Lung (tissue), 12 donors: ENCODE data around the gene ZFP36L1. TPM values are rescaled to one million over a fixed set of nuclear protein-coding genes. Genes with fewer than 3 reads are reported as not detected.

Experiments
- ATAC-seq: fragments of 200-7000 bp; cut with Tn5 transposase; one replicate; pipeline ENCODE4 v1.9.1; 2020; ENCODE audit warnings: moderate number of reproducible peaks; ENCODE audit not compliant: insufficient read depth, low FRiP score
- DNase-seq, 3 donors: peaks; one replicate each; pipeline ENCODE4 v3.0.0-alpha.2; 2013 to 2017
- H3K27ac ChIP-seq, 2 donors: one replicate each; pipeline ENCODE4 v1.5.1; 2013; ENCODE audit warnings: mild to moderate bottlenecking in 2 of 2, moderate library complexity in 2 of 2, control low read depth in 1 of 2, inconsistent platforms in 1 of 2, low read depth in 1 of 2, low read length in 1 of 2
- H3K27me3 ChIP-seq, 3 donors: one replicate each; pipeline ENCODE4 v1.5.1; 2013; ENCODE audit warnings: low read length in 2 of 3; ENCODE audit not compliant: control insufficient read depth in 3 of 3, insufficient read depth in 3 of 3
- H3K36me3 ChIP-seq, 4 donors: one replicate each; pipeline ENCODE4 v1.5.1; 2013; ENCODE audit warnings: low read length in 4 of 4, mild to moderate bottlenecking in 1 of 4, moderate library complexity in 1 of 4; ENCODE audit not compliant: control insufficient read depth in 4 of 4, insufficient read depth in 4 of 4
- H3K4me1 ChIP-seq, 5 donors: one replicate each; pipeline ENCODE4 v1.5.1; 2013; ENCODE audit warnings: low read length in 5 of 5, mild to moderate bottlenecking in 2 of 5, moderate library complexity in 1 of 5; ENCODE audit not compliant: control insufficient read depth in 5 of 5, insufficient read depth in 5 of 5
- H3K4me3 ChIP-seq: one replicate; pipeline ENCODE4 v1.5.1; 2013; ENCODE audit warnings: mild to moderate bottlenecking, control low read depth, moderate library complexity
- H3K9ac ChIP-seq, 2 donors: one replicate each; pipeline ENCODE4 v1.5.1; 2013; ENCODE audit warnings: low read length in 2 of 2, control low read depth in 1 of 2; ENCODE audit not compliant: insufficient read depth in 1 of 2
- H3K9me3 ChIP-seq, 4 donors: one replicate each; pipeline ENCODE4 v1.5.1; 2013; ENCODE audit warnings: low read length in 3 of 4, mild to moderate bottlenecking in 1 of 4, moderate library complexity in 1 of 4; ENCODE audit not compliant: control insufficient read depth in 4 of 4, insufficient read depth in 3 of 4
- WGBS, 2 donors: extraction: QIAGEN DNeasy Blood & Tissue Kit; methylation state at CpG; one replicate each; pipeline ENCODE4 v1.1.7; 2013; 5-methylcytosine and 5-hydroxymethylcytosine counted together
- polyA plus RNA-seq, 2 donors: library from polyadenylated mRNA; stranded (reverse); fragments of 200-250 nt; gene quantifications; one replicate each; pipeline ENCODE4 v1.2.1, GENCODE V29; 2013
- total RNA-seq, 2 donors: library from RNA; depleted of rRNA in 1 of 2; stranded (reverse); fragments of >200 nt in 1 of 2; gene quantifications; one replicate each; pipeline ENCODE4 v1.2.1, GENCODE V29; 2014 to 2021
- TF ChIP-seq, protein P1 (sequence below): IDR thresholded peaks from 2 replicates; pipeline ENCODE4 v1.5.1; 2012; ENCODE audit warnings: mild to moderate bottlenecking; ENCODE audit errors: control extremely low read depth, extremely low read depth
- donor health status: control.
- donor health status: control.
- donor health status: Bipolar disorder and iron deficiency.
- donor health status: healthy.
- donor health status: DM: yes; HTN: yes; CAD: no.

ZFP36L1 gene
- total and polyA plus RNA-seq, 4 donors, result 63.7 to 364 (median 267) TPM

DNA sequence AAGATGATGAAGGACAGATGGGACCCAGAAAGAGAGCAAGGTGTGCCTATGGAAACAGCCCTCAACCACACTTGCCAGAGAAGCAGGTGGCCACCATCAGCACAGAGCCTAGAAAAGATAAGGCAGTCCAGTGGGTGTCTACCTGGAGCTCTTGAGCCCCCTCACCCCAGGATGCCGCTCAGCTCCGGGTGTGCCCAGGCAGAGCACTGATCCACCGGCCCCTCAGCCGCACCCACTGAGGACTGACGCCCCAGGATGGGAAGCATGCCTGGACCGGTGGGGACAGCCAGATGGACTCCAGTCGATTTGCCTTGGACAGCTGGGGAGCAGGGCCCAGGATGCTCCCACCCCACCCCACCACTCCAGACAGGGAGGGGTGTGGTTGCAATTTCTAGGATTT, 15.1 kb upstream of the ZFP36L1 start:
- TF ChIP-seq, protein P1, sequence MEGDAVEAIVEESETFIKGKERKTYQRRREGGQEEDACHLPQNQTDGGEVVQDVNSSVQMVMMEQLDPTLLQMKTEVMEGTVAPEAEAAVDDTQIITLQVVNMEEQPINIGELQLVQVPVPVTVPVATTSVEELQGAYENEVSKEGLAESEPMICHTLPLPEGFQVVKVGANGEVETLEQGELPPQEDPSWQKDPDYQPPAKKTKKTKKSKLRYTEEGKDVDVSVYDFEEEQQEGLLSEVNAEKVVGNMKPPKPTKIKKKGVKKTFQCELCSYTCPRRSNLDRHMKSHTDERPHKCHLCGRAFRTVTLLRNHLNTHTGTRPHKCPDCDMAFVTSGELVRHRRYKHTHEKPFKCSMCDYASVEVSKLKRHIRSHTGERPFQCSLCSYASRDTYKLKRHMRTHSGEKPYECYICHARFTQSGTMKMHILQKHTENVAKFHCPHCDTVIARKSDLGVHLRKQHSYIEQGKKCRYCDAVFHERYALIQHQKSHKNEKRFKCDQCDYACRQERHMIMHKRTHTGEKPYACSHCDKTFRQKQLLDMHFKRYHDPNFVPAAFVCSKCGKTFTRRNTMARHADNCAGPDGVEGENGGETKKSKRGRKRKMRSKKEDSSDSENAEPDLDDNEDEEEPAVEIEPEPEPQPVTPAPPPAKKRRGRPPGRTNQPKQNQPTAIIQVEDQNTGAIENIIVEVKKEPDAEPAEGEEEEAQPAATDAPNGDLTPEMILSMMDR, result no peak
- no peak overlapping the region for H3K4me3 ChIP-seq
- H3K27ac ChIP-seq, result no peak overlapping the region
- DNase-seq (no peak), ATAC-seq (no peak)
- H3K27me3 ChIP-seq, result no peaks in the 10 kb centered on the region
- H3K9ac ChIP-seq, result no peak overlapping the region
- H3K4me1 ChIP-seq, result peaks cover 0 to 44% (median 19%) of the 10 kb centered on the region in 5 donors
- 87 to 91% methylated on average over 7 of the region's 7 CpGs for WGBS, 2 donors
- no peaks in the 10 kb centered on the region for H3K36me3 ChIP-seq
- H3K9me3 ChIP-seq, result no peaks in the 10 kb centered on the region

DNA sequence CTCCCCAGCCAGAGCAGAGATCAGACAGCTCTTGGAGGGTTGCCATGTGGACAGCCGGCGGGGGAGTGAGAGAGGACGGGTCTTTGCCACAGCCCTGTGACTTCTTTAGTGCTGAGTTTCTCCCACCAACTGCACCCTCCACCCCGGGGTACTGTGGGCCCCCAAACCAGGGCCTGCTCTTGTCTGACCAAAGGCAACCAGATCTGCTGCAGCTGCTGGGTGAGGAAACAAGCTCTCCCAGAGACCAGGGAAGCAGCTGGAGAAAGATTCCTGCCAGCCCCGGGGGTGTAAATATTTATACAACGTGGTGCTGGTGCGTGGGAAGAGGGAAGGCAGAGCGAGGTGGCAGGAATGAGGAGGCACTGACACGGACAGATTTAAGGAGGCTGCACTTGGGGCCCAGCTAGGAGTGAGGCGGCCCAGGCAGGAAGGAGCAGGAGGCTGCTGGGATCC, 14.3 kb upstream of the ZFP36L1 start:
- TF ChIP-seq, protein P1, result no peak
- H3K9me3 ChIP-seq, result no peaks in the 10 kb centered on the region
- no peaks in the 10 kb centered on the region for H3K36me3 ChIP-seq
- H3K27me3 ChIP-seq, result no peaks in the 10 kb centered on the region
- H3K27ac ChIP-seq, result peak overlapping the region in 1 of 2 donors; percentile 89
- DNase-seq (peak; percentile 87 to 91 (median 90)), ATAC-seq (no peak)
- WGBS, 2 donors, result 6 to 21% methylated on average over 10 of the region's 10 CpGs
- H3K4me3 ChIP-seq, result no peak overlapping the region
- H3K9ac ChIP-seq, result peak overlapping the region in 1 of 2 donors; percentile 77
- peaks cover 0 to 37% (median 16%) of the 10 kb centered on the region in 5 donors for H3K4me1 ChIP-seq

DNA sequence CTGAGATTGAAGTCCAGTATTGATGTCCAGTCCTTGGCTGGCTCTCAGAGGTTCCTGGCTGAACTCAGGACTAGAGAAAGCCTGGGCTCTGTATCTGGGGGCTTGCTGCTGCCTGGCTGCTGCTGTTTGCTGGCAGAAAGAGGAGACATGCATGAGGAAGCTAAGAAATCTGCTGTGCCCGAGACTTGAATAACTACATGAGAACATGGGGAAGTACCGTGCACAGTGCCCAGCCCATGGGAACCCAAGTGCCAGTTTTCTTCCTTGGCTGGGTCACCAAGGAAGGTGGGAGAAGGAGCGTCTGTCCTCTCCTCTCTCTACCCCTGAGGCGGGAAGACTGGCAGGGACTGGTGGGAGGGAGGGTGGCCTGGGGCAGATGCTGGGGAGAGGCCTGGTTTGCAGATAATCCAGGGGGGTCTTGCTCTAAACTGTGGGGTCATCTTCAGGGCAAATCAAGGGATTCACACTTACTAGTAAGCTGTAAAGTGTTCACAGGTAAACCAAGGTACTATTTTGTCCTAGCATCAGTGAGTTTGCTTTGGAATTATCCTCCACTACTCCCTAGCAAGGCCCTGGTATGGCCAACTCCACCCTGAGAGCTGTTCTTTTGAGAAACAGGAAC, 13.8 kb upstream of the ZFP36L1 start:
- peak; percentile 80 for ATAC-seq
- peak; percentile 24 to 57 (median 47) for DNase-seq
- peaks cover 0 to 36% (median 16%) of the 10 kb centered on the region in 5 donors for H3K4me1 ChIP-seq

More for the DNA sequence above, 13.8 kb upstream of the ZFP36L1 start:
- peak overlapping the region; percentile 59 to 89 for H3K27ac ChIP-seq
- H3K9me3 ChIP-seq, result peaks cover 0 to under 1% (median under 1%) of the 10 kb centered on the region in 4 donors
- no peaks in the 10 kb centered on the region for H3K36me3 ChIP-seq
- no peaks in the 10 kb centered on the region for H3K27me3 ChIP-seq
- peak overlapping the region in 1 of 2 donors; percentile 77 for H3K9ac ChIP-seq
- WGBS, 2 donors, result 29 to 63% methylated on average over 4 of the region's 4 CpGs
- TF ChIP-seq, protein P1, result no peak
- H3K4me3 ChIP-seq, result no peak overlapping the region
